SK-N-SH (cell line): ENCODE data around the gene FGF4. TPM values are rescaled to one million over a fixed set of nuclear protein-coding genes. Genes with fewer than 3 reads are reported as not detected.

ENCODE experiments used
- CTCF ChIA-PET: fragments of 300-600, 350-600 bp; formaldehyde crosslinking; extraction: SDS; loops from one replicate; lab custom pipeline; 2021; lab: Yijun Ruan, JAX
- POLR2A ChIA-PET: fragments of 350-600 bp; sonication (Branson Sonifier 250); formaldehyde crosslinking; extraction: SDS; loops from one replicate; lab custom pipeline; 2020; ENCODE audit warnings: antibody characterized with exemption, inconsistent platforms; lab: Yijun Ruan, JAX
- DNase-seq: peaks from one replicate; pipeline ENCODE4 v3.0.0; 2012
- H2AFZ ChIP-seq: fragments of 200-600 bp; sonication (generic); 2 replicates; pipeline ENCODE4 v1.8.1; 2016; ENCODE audit warnings: antibody characterized with exemption, mild to moderate bottlenecking, low read depth
- H3F3A ChIP-seq: fragments of 200-600 bp; sonication (generic); replicated peaks from 2 replicates; pipeline ENCODE3; 2016; ENCODE audit warnings: antibody characterized with exemption, mild to moderate bottlenecking; ENCODE audit not compliant: insufficient read depth
- H3K27ac ChIP-seq, 2 experiments: fragments of 200-500 bp in 1 of 2; fragments of 200-600 bp in 1 of 2; sonication (Bioruptor generic) in 1 of 2; sonication (generic), shearing (Covaris generic) in 1 of 2; 2 replicates each; pipeline versions ENCODE4 v1.5.1 to v1.6.1; 2014 to 2016; ENCODE audit warnings: low read depth in 2 of 2, inconsistent platforms in 1 of 2, low read length in 1 of 2, mild to moderate bottlenecking in 1 of 2, mixed read lengths in 1 of 2
- H3K27me3 ChIP-seq: fragments of 200-600 bp; sonication (generic), shearing (Covaris generic); 2 replicates; pipeline ENCODE4 v1.6.1; 2016; ENCODE audit warnings: mixed run types; ENCODE audit not compliant: insufficient read depth
- H3K36me3 ChIP-seq, 2 experiments: fragments of 200-500 bp in 1 of 2; fragments of 200-600 bp in 1 of 2; sonication (Bioruptor generic) in 1 of 2; sonication (generic) in 1 of 2; replicated peaks in 1 of 2; 2 replicates each; pipeline versions ENCODE3 to v1.5.1; 2014 to 2016; ENCODE audit warnings: low read length in 1 of 2, mild to moderate bottlenecking in 1 of 2; ENCODE audit not compliant: insufficient read depth in 2 of 2, control insufficient read depth in 1 of 2
- H3K4me1 ChIP-seq, 2 experiments: fragments of 200-500 bp in 1 of 2; fragments of 200-600 bp in 1 of 2; sonication (Bioruptor generic) in 1 of 2; sonication (generic), shearing (Covaris generic) in 1 of 2; 2 replicates each; pipeline versions ENCODE4 v1.5.1 to v1.6.1; 2014 to 2016; ENCODE audit warnings: low read depth in 1 of 2, low read length in 1 of 2, mixed run types in 1 of 2; ENCODE audit not compliant: insufficient read depth in 2 of 2, control insufficient read depth in 1 of 2
- H3K4me2 ChIP-seq: fragments of 200-600 bp; sonication (generic), shearing (Covaris generic); 2 replicates; pipeline ENCODE4 v1.6.1; 2017; ENCODE audit warnings: mixed run types
- H3K4me3 ChIP-seq, 2 experiments: fragments of 200-500 bp in 1 of 2; fragments of 200-600 bp in 1 of 2; sonication (Bioruptor generic) in 1 of 2; sonication (generic), shearing (Covaris generic) in 1 of 2; 2 replicates each; pipeline versions ENCODE4 v1.5.1 to v1.8.1; 2014 to 2016; ENCODE audit warnings: low read depth in 2 of 2, inconsistent platforms in 1 of 2, low read length in 1 of 2, mild to moderate bottlenecking in 1 of 2, mixed read lengths in 1 of 2, moderate library complexity in 1 of 2
- H3K79me2 ChIP-seq: fragments of 200-600 bp; sonication (generic); 2 replicates; pipeline ENCODE4 v1.8.1; 2017; ENCODE audit warnings: mild to moderate bottlenecking; ENCODE audit not compliant: insufficient read depth
- H3K9ac ChIP-seq: fragments of 200-600 bp; sonication (generic); 2 replicates; pipeline ENCODE4 v1.6.1; 2017; ENCODE audit warnings: mixed run types
- H3K9me2 ChIP-seq: fragments of 200-600 bp; sonication (generic); 2 replicates; pipeline ENCODE4 v1.6.1; 2017; ENCODE audit warnings: mixed run types
- H3K9me3 ChIP-seq: fragments of 200-600 bp; sonication (generic); 2 replicates; pipeline ENCODE4 v1.6.1; 2017; ENCODE audit warnings: mixed run types, mild to moderate bottlenecking, moderate library complexity
- H4K20me1 ChIP-seq: fragments of 200-600 bp; sonication (generic); 2 replicates; pipeline ENCODE4 v1.6.1; 2017; ENCODE audit warnings: mild to moderate bottlenecking, mixed run types; ENCODE audit not compliant: insufficient read depth
- CHD2 ChIP-seq: fragments of 150-350 bp; IDR thresholded peaks from 2 replicates; pipeline ENCODE4 v1.6.1; 2018; ENCODE audit warnings: low read length; ENCODE audit not compliant: partially characterized antibody
- EP300 ChIP-seq, 2 experiments: IDR thresholded peaks; 2 replicates each; pipeline versions ENCODE4 v1.4.0 to v1.6.1; 2012; ENCODE audit warnings: borderline replicate concordance in 1 of 2, low read depth in 1 of 2, low read length in 1 of 2
- FOSL2 ChIP-seq: IDR thresholded peaks from 2 replicates; pipeline ENCODE4 v1.4.0; 2012; ENCODE audit warnings: low read depth, mild to moderate bottlenecking, moderate library complexity, borderline replicate concordance
- FOXJ3 ChIP-seq: sonication (generic); formaldehyde crosslinking; IDR thresholded peaks from 2 replicates; pipeline ENCODE4 v1.5.1; 2020; ENCODE audit warnings: mild to moderate bottlenecking, missing genetic modification reagents
- FOXM1 ChIP-seq: IDR thresholded peaks from 2 replicates; pipeline ENCODE4 v1.4.0; 2012; ENCODE audit warnings: low read depth, mild to moderate bottlenecking
- GATA2 ChIP-seq: sonication (generic); formaldehyde crosslinking; IDR thresholded peaks from 2 replicates; pipeline ENCODE4 v1.5.0; 2020; ENCODE audit warnings: mild to moderate bottlenecking, missing genetic modification reagents
- JUND ChIP-seq: IDR thresholded peaks from 2 replicates; pipeline ENCODE4 v1.4.0; 2012
- MEF2A ChIP-seq: IDR thresholded peaks from 2 replicates; pipeline ENCODE4 v1.4.0; 2012; ENCODE audit warnings: low read depth, borderline replicate concordance
- MXI1 ChIP-seq: IDR thresholded peaks from 2 replicates; pipeline ENCODE4 v1.6.1; 2012; ENCODE audit warnings: mild to moderate bottlenecking, low read depth, low read length, improper control_type of control experiment
- POLR2AphosphoS5 ChIP-seq: IDR thresholded peaks from 2 replicates; pipeline ENCODE4 v1.6.1; 2012; ENCODE audit warnings: low read depth, low read length
- RCOR1 ChIP-seq: fragments of 150-350 bp; IDR thresholded peaks from 2 replicates; pipeline ENCODE4 v1.6.1; 2017; ENCODE audit warnings: antibody characterized with exemption, low read length
- RFX5 ChIP-seq: IDR thresholded peaks from 2 replicates; pipeline ENCODE4 v1.6.1; 2012; ENCODE audit warnings: mild to moderate bottlenecking, improper control_type of control experiment, low read length
- TAF1 ChIP-seq: IDR thresholded peaks from 2 replicates; pipeline ENCODE4 v1.6.1; 2012; ENCODE audit warnings: low read depth, mild to moderate bottlenecking, low read length, moderate library complexity, borderline replicate concordance
- TEAD4 ChIP-seq: IDR thresholded peaks from 2 replicates; pipeline ENCODE4 v1.4.0; 2012; ENCODE audit warnings: mild to moderate bottlenecking, borderline replicate concordance; ENCODE audit not compliant: insufficient read depth
- WGBS: methylation state at CpG from one replicate; pipeline ENCODE4 v1.1.6; 2017; ENCODE audit warnings: low lambda C conversion rate; 5-methylcytosine and 5-hydroxymethylcytosine counted together
- polyA plus RNA-seq, 3 experiments: library from polyadenylated mRNA; depleted of rRNA; stranded (reverse); fragments of >200 nt; gene quantifications; 2 replicates each; pipeline ENCODE4 v1.2.3, GENCODE V29; 2012

The FGF4 gene
- polyA plus RNA-seq, 1 of the 3 experiments (the other 2 are of a cell fraction): not detected

DNA sequence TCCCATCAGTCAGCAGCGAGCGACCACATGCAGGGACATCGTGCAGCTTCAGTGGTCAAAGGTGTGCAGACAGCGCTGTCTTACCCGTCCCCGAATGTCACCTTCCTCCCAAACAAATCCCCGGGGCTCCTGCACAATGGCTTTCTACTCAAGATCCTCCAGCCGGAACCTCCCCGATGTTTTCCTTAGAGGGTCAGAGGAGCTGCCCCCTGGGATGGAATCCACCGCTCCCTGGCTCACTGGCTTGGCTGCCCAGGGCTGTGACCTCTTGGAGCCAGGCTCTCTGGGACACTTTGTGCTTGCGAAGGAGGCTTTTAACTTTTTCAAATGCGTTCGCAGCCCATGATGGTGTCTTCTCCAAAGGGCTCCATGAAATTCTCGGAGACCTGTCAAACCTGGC is 54.0 kb downstream of the FGF4 start:
- H2AFZ ChIP-seq: no peak overlapping the region
- H4K20me1 ChIP-seq: no peaks in the 10 kb centered on the region
- 72% methylated on average over 10 of the region's 14 CpGs for WGBS
- no peak for DNase-seq
- no peaks in the 10 kb centered on the region for H3F3A ChIP-seq
- H3K27me3 ChIP-seq: peaks cover 39% of the 10 kb centered on the region; the same call in 1 of the 2 replicates
- no peak overlapping the region for H3K4me2 ChIP-seq
- H3K36me3 ChIP-seq: no peaks in the 10 kb centered on the region
- no peaks in the 10 kb centered on the region; a peak in 1 of 4 replicates for H3K4me1 ChIP-seq
- H3K9ac ChIP-seq: no peak overlapping the region
- ChIA-PET POLR2A (no interaction called here), CTCF (interaction anchor here (0.7 to 1.8 kb wide), 5 partner anchors 16 to 197 kb away, joined by 3 to 6 read pairs (median 5); partner anchors contain the start of gene FGF19)
- no peaks in the 10 kb centered on the region for H3K79me2 ChIP-seq
- no peak overlapping the region for H3K27ac ChIP-seq
- no peak overlapping the region for H3K4me3 ChIP-seq
- H3K9me3 ChIP-seq: no peaks in the 10 kb centered on the region
- no peaks in the 10 kb centered on the region for H3K9me2 ChIP-seq
- no peak for TF ChIP-seq TAF1
- TF ChIP-seq CHD2: no peak
- TF ChIP-seq FOSL2: no peak
- no peak for TF ChIP-seq POLR2AphosphoS5
- no peak for TF ChIP-seq TEAD4
- no peak for TF ChIP-seq RCOR1
- TF ChIP-seq GATA2: no peak
- no peak for TF ChIP-seq JUND
- no peak for TF ChIP-seq RFX5
- no peak for TF ChIP-seq MXI1
- TF ChIP-seq EP300 (IDR thresholded peaks at IDR 0.05; ENCODE audit: borderline replicate concordance in 1 of 2, low read depth in 1 of 2, low read length in 1 of 2): no peak
- TF ChIP-seq FOXJ3 (CRISPR knock-in tag): no peak
- no peak for TF ChIP-seq MEF2A
- TF ChIP-seq FOXM1: no peak

Other genes with a start within 250 kb of the FGF4 start
- gene CCND1, start 134.2 kb downstream of the FGF4 start, polyA plus RNA-seq (2012; rRNA removed): 242 and 285 TPM in 2 replicates
- gene LTO1, start 100.0 kb downstream of the FGF4 start, polyA plus RNA-seq (2012; rRNA removed): 30.8 and 33.1 TPM in 2 replicates
- not detected in 2 replicates for gene FGF19, start 71.3 kb downstream of the FGF4 start, polyA plus RNA-seq (2012; rRNA removed)
- gene FGF3, start 44.1 kb upstream of the FGF4 start, polyA plus RNA-seq (2012; rRNA removed): not detected in 2 replicates